Small intestine (tissue), 7 donors: ENCODE results near the gene DOLPP1. TPM values are rescaled to one million over a fixed set of nuclear protein-coding genes. Genes with fewer than 3 reads are reported as not detected.
"Not testable (repeated sequence)": the region's sequence is repeated elsewhere in the genome, so short reads cannot be mapped to it uniquely, and the experiment has no call there.

ENCODE experiments used
- DNase-seq, 2 donors: peaks; one replicate each; pipeline versions ENCODE4 v3.0.0 to v3.0.0-alpha.2; 2013
- FAIRE-seq: peaks from 2 replicates; lab custom pipeline; 2012; peaks lifted over from hg19 to GRCh38; lab: Jason Lieb, UNC
- H3K27ac ChIP-seq, 3 donors: one replicate each; pipeline ENCODE4 v1.5.1; 2013; ENCODE audit warnings: low read length in 2 of 3, mild to moderate bottlenecking in 2 of 3, control low read depth in 1 of 3, inconsistent platforms in 1 of 3, low read depth in 1 of 3, moderate library complexity in 1 of 3
- H3K27me3 ChIP-seq, 3 donors: one replicate each; pipeline ENCODE4 v1.6.1; 2013; ENCODE audit warnings: low read length in 3 of 3, inconsistent platforms in 1 of 3; ENCODE audit not compliant: control insufficient read depth in 3 of 3, insufficient read depth in 3 of 3
- H3K36me3 ChIP-seq, 3 donors: one replicate each; pipeline ENCODE4 v1.6.1; 2013; ENCODE audit warnings: low read length in 3 of 3, inconsistent platforms in 1 of 3, low read depth in 1 of 3, mild to moderate bottlenecking in 1 of 3, moderate library complexity in 1 of 3; ENCODE audit not compliant: control insufficient read depth in 3 of 3, insufficient read depth in 2 of 3
- H3K4me1 ChIP-seq, 3 donors: one replicate each; pipeline ENCODE4 v1.6.1; 2013; ENCODE audit warnings: low read length in 2 of 3, inconsistent platforms in 1 of 3, low read depth in 1 of 3, mild to moderate bottlenecking in 1 of 3, moderate library complexity in 1 of 3; ENCODE audit not compliant: control insufficient read depth in 3 of 3, insufficient read depth in 2 of 3
- H3K4me3 ChIP-seq, 3 donors: one replicate each; pipeline ENCODE4 v1.5.1; 2013; ENCODE audit warnings: low read length in 3 of 3, control low read depth in 1 of 3, inconsistent platforms in 1 of 3, low read depth in 1 of 3, mild to moderate bottlenecking in 1 of 3, moderate library complexity in 1 of 3
- H3K9me3 ChIP-seq, 2 donors: one replicate each; pipeline ENCODE4 v1.6.1; 2013; ENCODE audit warnings: low read depth in 1 of 2, low read length in 1 of 2; ENCODE audit not compliant: control insufficient read depth in 2 of 2, insufficient read depth in 1 of 2
- WGBS, 3 donors: extraction: QIAGEN DNeasy Blood & Tissue Kit; methylation state at CpG; one replicate each; pipeline ENCODE4 v1.1.7; 2013; 5-methylcytosine and 5-hydroxymethylcytosine counted together
- polyA plus RNA-seq, 4 donors: library from polyadenylated mRNA; stranded (reverse) in 3 of 4; unstranded in 1 of 4; fragments of 200-250 nt in 3 of 4; fragments of 120-200 nt in 1 of 4; gene quantifications; one replicate each; pipeline versions ENCODE4 v1.2.1 to v1.2.3, GENCODE V29; 2013
- donor health status: healthy with polysubstance abuse.
- donor health status: control.
- donor health status: control.
- donor health status: Bipolar disorder and iron deficiency.
- donor health status: healthy.

DOLPP1 gene
- polyA plus RNA-seq, 4 donors, result 27.4 to 34.9 (median 28.5) TPM

GRCh38 chr9:129108083-129108804 is 27.3 kb downstream of the DOLPP1 start:
- no peak for FAIRE-seq
- DNase-seq, result no peak
- peak overlapping the region in 1 of 3 donors; percentile 76 for H3K4me3 ChIP-seq
- 44 to 77% (median 66%) methylated on average over 12 to 13 of the region's 13 CpGs for WGBS, 3 donors
- peaks cover 0 to 48% (median 0%) of the 10 kb centered on the region in 3 donors for H3K36me3 ChIP-seq
- H3K27me3 ChIP-seq, result no peaks in the 10 kb centered on the region
- H3K4me1 ChIP-seq, result peaks cover 0 to 24% (median 0%) of the 10 kb centered on the region in 3 donors
- no peaks in the 10 kb centered on the region for H3K9me3 ChIP-seq
- H3K27ac ChIP-seq, result no peak overlapping the region

- DNase-seq (peak in 1 of 2 donors; percentile 62), FAIRE-seq (no peak)
- H3K36me3 ChIP-seq, result peaks cover 0 to 41% (median 0%) of the 10 kb centered on the region in 3 donors
- H3K9me3 ChIP-seq, result no peaks in the 10 kb centered on the region
- no peaks in the 10 kb centered on the region for H3K27me3 ChIP-seq
- H3K27ac ChIP-seq, result no peak overlapping the region
- peak overlapping the region in 2 of 3 donors; percentile 5 to 76 for H3K4me3 ChIP-seq
- peaks cover 0 to 24% (median 0%) of the 10 kb centered on the region in 3 donors for H3K4me1 ChIP-seq
- 19 to 65% (median 31%) methylated on average over 10 of the region's 10 CpGs for WGBS, 3 donors
These were observed 28.1 kb downstream of the DOLPP1 start for GRCh38 chr9:129108805-129109536.

GRCh38 chr9:129109537-129109903 is 28.6 kb downstream of the DOLPP1 start:
- H3K4me3 ChIP-seq, result peak overlapping the region in 2 of 3 donors; percentile 5 to 76
- H3K36me3 ChIP-seq, result peaks cover 0 to 39% (median 0%) of the 10 kb centered on the region in 3 donors
- FAIRE-seq, result no peak
- no peaks in the 10 kb centered on the region for H3K27me3 ChIP-seq
- DNase-seq, result peak in 1 of 2 donors; percentile 46
- no peaks in the 10 kb centered on the region for H3K9me3 ChIP-seq
- no peak overlapping the region for H3K27ac ChIP-seq
- H3K4me1 ChIP-seq, result peaks cover 0 to 24% (median 2%) of the 10 kb centered on the region in 3 donors
- WGBS, 3 donors, result 16 to 61% (median 33%) methylated on average over 7 of the region's 7 CpGs

GRCh38 chr9:129109952-129110739 is 29.2 kb downstream of the DOLPP1 start:
- FAIRE-seq, result no peak

GRCh38 chr9:129110740-129111527 is 30.0 kb downstream of the DOLPP1 start, which contains the start of the genes CRAT and PTPA:
CRAT (minus strand) TSS chr9:129110793; CDS start chr9:129110509, 284 bp downstream.
PTPA (plus strand) TSS chr9:129111415; CDS start chr9:129111601, 186 bp downstream.
- peaks cover 0 to 27% (median 2%) of the 10 kb centered on the region in 3 donors for H3K4me1 ChIP-seq
- peak; percentile 95 to 97 for DNase-seq
- WGBS, 3 donors, result 0 to 1% (median 1%) methylated on average over 66 to 77 of the region's 77 CpGs
- H3K27ac ChIP-seq, result peak within 1 kb of the TSS; percentile 98 to 100 (median 98)
- H3K4me3 ChIP-seq, result peak within 1 kb of the TSS; percentile 84 to 95 (median 88)
- H3K9me3 ChIP-seq, result no peaks in the 10 kb centered on the region
- H3K27me3 ChIP-seq, result no peaks in the 10 kb centered on the region
- H3K36me3 ChIP-seq, result peaks cover 0 to 31% (median 0%) of the 10 kb centered on the region in 3 donors
- FAIRE-seq, result no peak

More at GRCh38 chr9:129109952-129110739, 29.2 kb downstream of the DOLPP1 start:
- Histone ChIP-seq H3K4me3 (peak overlapping the region; percentile 67 to 76 (median 73)), H3K9me3 (no peaks in the 10 kb centered on the region), H3K27me3 (no peaks in the 10 kb centered on the region), H3K27ac (peak overlapping the region; percentile 58 to 93 (median 71)), H3K36me3 (peaks cover 0 to 39% (median 0%) of the 10 kb centered on the region in 3 donors), H3K4me1 (peaks cover 0 to 26% (median 2%) of the 10 kb centered on the region in 3 donors)
- peak in 1 of 2 donors; percentile 33 for DNase-seq
- 2 to 6% (median 3%) methylated on average over 56 to 64 of the region's 64 CpGs for WGBS, 3 donors

- Histone ChIP-seq H3K27me3 (no peaks in the 10 kb centered on the region), H3K36me3 (peaks cover 0 to 25% (median 0%) of the 10 kb centered on the region in 3 donors), H3K4me3 (peak overlapping the region; percentile 84 to 95 (median 88)), H3K4me1 (peaks cover 0 to 25% (median 2%) of the 10 kb centered on the region in 3 donors), H3K9me3 (no peaks in the 10 kb centered on the region), H3K27ac (peak overlapping the region; percentile 73 to 100 (median 98))
- FAIRE-seq (no peak), DNase-seq (peak; percentile 26 to 62)
- 0 to 1% (median 1%) methylated on average over 32 to 37 of the region's 37 CpGs for WGBS, 3 donors
These were observed 30.7 kb downstream of the DOLPP1 start for GRCh38 chr9:129111528-129112151.

- not testable (repeated sequence) for FAIRE-seq, H3K9me3 ChIP-seq, H3K27ac ChIP-seq, DNase-seq, H3K27me3 ChIP-seq
- Histone ChIP-seq H3K4me1 (peaks cover 0 to 22% (median 2%) of the 10 kb centered on the region in 3 donors), H3K36me3 (peaks cover 0 to 17% (median 0%) of the 10 kb centered on the region in 3 donors), H3K4me3 (peak overlapping the region in 1 of 3 donors; percentile 95)
- 90 to 93% (median 91%) methylated on average over 17 of the region's 17 CpGs for WGBS, 3 donors
These were observed 31.6 kb downstream of the DOLPP1 start for GRCh38 chr9:129112526-129112925.
